Spleen (tissue), 7 donors: ENCODE results near the gene NBEA.

Experiments used
- POLR2A ChIP-seq, 3 donors: fragments of 450-650 bp; IDR thresholded peaks; one replicate each; pipeline ENCODE4 v1.5.1; 2017; ENCODE audit warnings: antibody characterized with exemption in 3 of 3, mild to moderate bottlenecking in 1 of 3
- POLR2AphosphoS5 ChIP-seq, 3 donors: sonication (generic); formaldehyde crosslinking; IDR thresholded peaks; one replicate each; pipeline ENCODE4 v1.5.1; 2017; ENCODE audit warnings: antibody characterized with exemption in 3 of 3
- TF ChIP-seq, protein P1 (sequence below), 11 experiments: fragments of 200-600 bp in 7 of 11; fragments of 450-650 bp in 4 of 11; sonication (generic) in 4 of 11; IDR thresholded peaks in 8 of 11; conservative IDR thresholded peaks in 3 of 11; 1 replicate in 7 of 11; 2 replicates in 4 of 11; pipeline versions ENCODE4 v1.4.0 to v1.8.0; 2016 to 2021; ENCODE audit warnings: antibody characterized with exemption in 11 of 11, inconsistent platforms in 4 of 11, mild to moderate bottlenecking in 1 of 11
- donor health status: DM: no; HTN: no; CAD: no; lungs with moderate emphysema.
- donor health status: DM: no; HTN: no; CAD: no.
- donor health status: DM: no; HTN: no; CAD: no.

DNA sequence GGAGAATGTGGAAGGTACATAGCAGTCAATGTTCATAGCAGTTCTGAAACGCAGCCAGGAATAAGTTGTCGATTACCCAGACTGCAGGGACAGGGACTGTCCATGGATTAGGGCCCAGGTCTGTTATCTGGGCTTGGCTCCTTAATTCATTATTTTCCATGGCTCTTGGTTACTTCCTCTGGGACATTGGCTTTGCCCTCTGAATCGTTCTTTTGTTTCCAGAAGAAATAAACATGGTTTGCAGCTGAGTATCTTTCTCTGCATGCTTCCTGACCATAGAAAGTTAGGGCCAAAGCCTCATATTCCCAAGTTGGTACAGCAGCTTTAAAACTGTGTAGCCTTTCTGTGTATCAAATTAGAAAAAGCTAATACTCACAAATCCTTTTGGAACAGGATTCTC is 656.2 kb downstream of the NBEA start:
- TF ChIP-seq, protein P1, sequence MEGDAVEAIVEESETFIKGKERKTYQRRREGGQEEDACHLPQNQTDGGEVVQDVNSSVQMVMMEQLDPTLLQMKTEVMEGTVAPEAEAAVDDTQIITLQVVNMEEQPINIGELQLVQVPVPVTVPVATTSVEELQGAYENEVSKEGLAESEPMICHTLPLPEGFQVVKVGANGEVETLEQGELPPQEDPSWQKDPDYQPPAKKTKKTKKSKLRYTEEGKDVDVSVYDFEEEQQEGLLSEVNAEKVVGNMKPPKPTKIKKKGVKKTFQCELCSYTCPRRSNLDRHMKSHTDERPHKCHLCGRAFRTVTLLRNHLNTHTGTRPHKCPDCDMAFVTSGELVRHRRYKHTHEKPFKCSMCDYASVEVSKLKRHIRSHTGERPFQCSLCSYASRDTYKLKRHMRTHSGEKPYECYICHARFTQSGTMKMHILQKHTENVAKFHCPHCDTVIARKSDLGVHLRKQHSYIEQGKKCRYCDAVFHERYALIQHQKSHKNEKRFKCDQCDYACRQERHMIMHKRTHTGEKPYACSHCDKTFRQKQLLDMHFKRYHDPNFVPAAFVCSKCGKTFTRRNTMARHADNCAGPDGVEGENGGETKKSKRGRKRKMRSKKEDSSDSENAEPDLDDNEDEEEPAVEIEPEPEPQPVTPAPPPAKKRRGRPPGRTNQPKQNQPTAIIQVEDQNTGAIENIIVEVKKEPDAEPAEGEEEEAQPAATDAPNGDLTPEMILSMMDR (IDR thresholded peaks at IDR 0.05 in 8 of 11, conservative IDR thresholded peaks at IDR 0.05 in 3 of 11): no peak
- no peak for TF ChIP-seq POLR2A (IDR thresholded peaks at IDR 0.05)
- TF ChIP-seq POLR2AphosphoS5 (IDR thresholded peaks at IDR 0.05): no peak
